ENCODE measurements around the gene SLC30A4. TPM values are rescaled to one million over a fixed set of nuclear protein-coding genes. Genes with fewer than 3 reads are reported as not detected.

The SLC30A4 gene
- total and polyA plus RNA-seq, 8 donors = 0.76 to 12.9 (median 2.4) TPM

GRCh38 chr15:45498701-45499100 is 23.9 kb downstream of the SLC30A4 start:
- DNase-seq = no peak
- Histone ChIP-seq H3K27ac (no peak overlapping the region), H3K27me3 (no peaks in the 10 kb centered on the region), H3K9me3 (no peaks in the 10 kb centered on the region), H3K4me1 (no peaks in the 10 kb centered on the region), H3K36me3 (peaks cover 0 to 24% (median 16%) of the 10 kb centered on the region in 4 donors), H3K4me3 (no peak overlapping the region)
- no peak for TF ChIP-seq POLR2AphosphoS5 (IDR thresholded peaks at IDR 0.05)
- TF ChIP-seq POLR2A (IDR thresholded peaks at IDR 0.05) = no peak
- no peak for TF ChIP-seq EP300 (IDR thresholded peaks at IDR 0.05)
- no peak for TF ChIP-seq CTCF (IDR thresholded peaks at IDR 0.05)
- 81 to 100% (median 93%) methylated on average over 1 of the region's 1 CpG for WGBS, 5 donors
- intact Hi-C loops (cut with DNase I; ENCODE audit: low total_unique reads) = no loop called here

- Histone ChIP-seq H3K9me3 (no peaks in the 10 kb centered on the region), H3K27me3 (no peaks in the 10 kb centered on the region), H3K4me3 (no peak overlapping the region), H3K27ac (no peak overlapping the region), H3K36me3 (peaks cover 0 to 19% (median 7%) of the 10 kb centered on the region in 4 donors), H3K4me1 (no peaks in the 10 kb centered on the region)
- 92 to 99% (median 95%) methylated on average over 3 of the region's 3 CpGs for WGBS, 5 donors
- intact Hi-C loops (cut with DNase I; ENCODE audit: low total_unique reads) = no loop called here
- TF ChIP-seq CTCF (IDR thresholded peaks at IDR 0.05) = no peak
- no peak for TF ChIP-seq POLR2AphosphoS5 (IDR thresholded peaks at IDR 0.05)
- TF ChIP-seq EP300 (IDR thresholded peaks at IDR 0.05) = no peak
- no peak for TF ChIP-seq POLR2A (IDR thresholded peaks at IDR 0.05)
- DNase-seq = no peak
Measured at GRCh38 chr15:45497261-45497660, 25.3 kb downstream of the SLC30A4 start.

GRCh38 chr15:45496658-45497057 is 25.9 kb downstream of the SLC30A4 start:
- no peak for TF ChIP-seq EP300 (IDR thresholded peaks at IDR 0.05)
- TF ChIP-seq POLR2AphosphoS5 (IDR thresholded peaks at IDR 0.05) = no peak
- no peak for TF ChIP-seq CTCF (IDR thresholded peaks at IDR 0.05)
- no peak for TF ChIP-seq POLR2A (IDR thresholded peaks at IDR 0.05)
- H3K4me1 ChIP-seq = no peaks in the 10 kb centered on the region
- 89 to 94% (median 89%) methylated on average over 2 of the region's 2 CpGs for WGBS, 5 donors
- peaks cover 0 to 16% (median 5%) of the 10 kb centered on the region in 4 donors for H3K36me3 ChIP-seq
- no peak for DNase-seq
- H3K9me3 ChIP-seq = no peaks in the 10 kb centered on the region
- intact Hi-C loops (cut with DNase I; ENCODE audit: low total_unique reads) = no loop called here
- H3K4me3 ChIP-seq = no peak overlapping the region
- no peaks in the 10 kb centered on the region for H3K27me3 ChIP-seq
- H3K27ac ChIP-seq = no peak overlapping the region

- H3K27me3 ChIP-seq = no peaks in the 10 kb centered on the region
- H3K9me3 ChIP-seq = no peaks in the 10 kb centered on the region
- no peak overlapping the region for H3K27ac ChIP-seq
- WGBS, 5 donors = 48 to 72% (median 63%) methylated on average over 3 of the region's 3 CpGs
- DNase-seq = no peak
- TF ChIP-seq CTCF (IDR thresholded peaks at IDR 0.05) (no peak), EP300 (IDR thresholded peaks at IDR 0.05) (no peak), POLR2A (IDR thresholded peaks at IDR 0.05) (no peak), POLR2AphosphoS5 (IDR thresholded peaks at IDR 0.05) (no peak)
- intact Hi-C loops (cut with DNase I; ENCODE audit: low total_unique reads) = no loop called here
- no peaks in the 10 kb centered on the region for H3K4me1 ChIP-seq
- peaks cover 0 to 14% (median 7%) of the 10 kb centered on the region in 4 donors for H3K36me3 ChIP-seq
- H3K4me3 ChIP-seq = no peak overlapping the region
Measured at GRCh38 chr15:45495588-45495987, 27.0 kb downstream of the SLC30A4 start.
